Heart left ventricle (tissue), 16 donors: ENCODE data around the gene NLRP6. TPM values are rescaled to one million over a fixed set of nuclear protein-coding genes. Genes with fewer than 3 reads are reported as not detected.

Experiments
- ATAC-seq, 4 donors: fragments of 200-7000 bp; cut with Tn5 transposase; one replicate each; pipeline ENCODE4 v1.9.1; 2020 to 2022; ENCODE audit warnings: moderate library complexity in 4 of 4, mild to moderate bottlenecking in 3 of 4, moderate number of reproducible peaks in 1 of 4
- DNase-seq, 5 donors: peaks; one replicate each; pipeline ENCODE4 v3.0.0-alpha.2; 2020
- H3K27ac ChIP-seq, 12 donors: fragments of 200-600 bp; sonication (generic) in 4 of 12; one replicate each; pipeline versions ENCODE4 v1.5.0 to v1.8.0; 2016 to 2022; ENCODE audit warnings: mild to moderate bottlenecking in 2 of 12
- H3K27me3 ChIP-seq, 9 donors: fragments of 200-600 bp; sonication (generic) in 2 of 9; one replicate each; pipeline versions ENCODE4 v1.5.1 to v1.8.0; 2016 to 2022; ENCODE audit warnings: mild to moderate bottlenecking in 3 of 9
- H3K36me3 ChIP-seq, 9 donors: fragments of 200-600 bp; sonication (generic) in 2 of 9; one replicate each; pipeline versions ENCODE4 v1.5.0 to v1.8.0; 2018 to 2022; ENCODE audit warnings: mild to moderate bottlenecking in 2 of 9
- H3K4me1 ChIP-seq, 12 donors: fragments of 200-600 bp; sonication (generic) in 4 of 12; one replicate each; pipeline versions ENCODE4 v1.5.0 to v1.8.0; 2016 to 2022; ENCODE audit warnings: mild to moderate bottlenecking in 3 of 12
- H3K4me3 ChIP-seq, 12 donors: fragments of 200-600 bp; sonication (generic) in 4 of 12; one replicate each; pipeline versions ENCODE4 v1.5.0 to v1.8.0; 2017 to 2022; ENCODE audit warnings: mild to moderate bottlenecking in 9 of 12, moderate library complexity in 4 of 12
- H3K9me3 ChIP-seq, 12 donors: fragments of 200-600 bp; sonication (generic) in 4 of 12; one replicate each; pipeline versions ENCODE4 v1.5.0 to v1.8.0; 2016 to 2022; ENCODE audit warnings: mild to moderate bottlenecking in 1 of 12
- POLR2A ChIP-seq, 2 donors: fragments of 450-650 bp; IDR thresholded peaks; one replicate each; pipeline ENCODE4 v1.6.1; 2017; ENCODE audit warnings: antibody characterized with exemption in 2 of 2, mild to moderate bottlenecking in 2 of 2, moderate library complexity in 2 of 2
- WGBS, 4 donors: extraction: QIAGEN DNeasy Blood & Tissue Kit in 2 of 4; methylation state at CpG; one replicate each; pipeline versions ENCODE4 v1.1.5 to v1.1.7; 2013 to 2018; 5-methylcytosine and 5-hydroxymethylcytosine counted together
- intact Hi-C, 10 donors: fragments of 100-400 bp; cut with DNase I; formaldehyde crosslinking; loops; one replicate each; pipeline versions ENCODE4 v1.11.1 to v1.14.2; 2022
- polyA plus RNA-seq, 2 donors: library from polyadenylated mRNA; stranded (reverse); fragments of 200-250 nt; gene quantifications; one replicate each; pipeline ENCODE4 v1.2.3, GENCODE V29; 2013
- total RNA-seq, 9 donors: library from RNA; depleted of rRNA in 2 of 9; stranded (reverse); fragments of >200 nt in 2 of 9; fragmentation: NEBNext Ultra II Directional in 3 of 9; extraction: Animal tissue kit (Norgen Biotek cat#: 25700) in 3 of 9; gene quantifications; one replicate each; pipeline versions ENCODE4 v1.1.0 to v1.2.4, GENCODE V29; 2016 to 2023
- TF ChIP-seq, protein P1 (sequence below), 12 donors: fragments of 200-600 bp; sonication (generic) in 4 of 12; IDR thresholded peaks; one replicate each; pipeline versions ENCODE4 v1.5.0 to v1.8.0; 2018 to 2022; ENCODE audit warnings: antibody characterized with exemption in 12 of 12, mild to moderate bottlenecking in 5 of 12
- donor health status: ischemic (EF 13 %, LVEDD 7.1; RV severe dilation, severe dysfunction).
- donor health status: healthy with polysubstance abuse.
- donor health status: DM: no; HTN: yes; CAD: no.
- donor health status: DM: no; HTN: no; CAD: no.
- donor health status: ischemic (EF 25% LVEDD 6.9; RV normal size, moderate dysfunction).
- donor health status: ischemic (EF 25% LVEDD 5.7; RV mildly dilated, moderate dysfunction).
- donor health status: healthy.
- donor health status: DM: yes; HTN: yes; CAD: no.
- donor health status: ischemic (EF 35%, LVEDD 5.7; RV mildly dilated, moderate dysfunction).
- donor health status: nonischemic (EF 11% LVEDD 7.7; RV severe dilation, severe dysfunction).
- donor health status: DM: yes; HTN: yes; CAD: no.
- donor health status: PGD.
- donor health status: ischemic (EF 29% LVEDD 5.4; RV normal size, mild dysfunction).
- donor health status: nonischemic (EF 23%, LVEDD 6.1; RV moderate dilation, normal function).

The NLRP6 gene
- total and polyA plus RNA-seq, 11 donors = 0.09 to 0.20 (median 0.14) TPM; not detected in 6

- Histone ChIP-seq H3K4me3 (no peak overlapping the region), H3K9me3 (no peaks in the 10 kb centered on the region), H3K27me3 (peaks cover 0 to 17% (median 0%) of the 10 kb centered on the region in 9 donors), H3K36me3 (peaks cover 0 to 36% (median 35%) of the 10 kb centered on the region in 9 donors), H3K4me1 (no peaks in the 10 kb centered on the region), H3K27ac (no peak overlapping the region)
- DNase-seq (no peak), ATAC-seq (no peak)
- intact Hi-C loops = loop anchor here in 1 of 10 donors (10.0 kb wide), 1 partner anchor 120 kb away; no protein-coding TSS in a partner anchor
- TF ChIP-seq POLR2A (IDR thresholded peaks at IDR 0.05) = no peak
- TF ChIP-seq, protein P1, sequence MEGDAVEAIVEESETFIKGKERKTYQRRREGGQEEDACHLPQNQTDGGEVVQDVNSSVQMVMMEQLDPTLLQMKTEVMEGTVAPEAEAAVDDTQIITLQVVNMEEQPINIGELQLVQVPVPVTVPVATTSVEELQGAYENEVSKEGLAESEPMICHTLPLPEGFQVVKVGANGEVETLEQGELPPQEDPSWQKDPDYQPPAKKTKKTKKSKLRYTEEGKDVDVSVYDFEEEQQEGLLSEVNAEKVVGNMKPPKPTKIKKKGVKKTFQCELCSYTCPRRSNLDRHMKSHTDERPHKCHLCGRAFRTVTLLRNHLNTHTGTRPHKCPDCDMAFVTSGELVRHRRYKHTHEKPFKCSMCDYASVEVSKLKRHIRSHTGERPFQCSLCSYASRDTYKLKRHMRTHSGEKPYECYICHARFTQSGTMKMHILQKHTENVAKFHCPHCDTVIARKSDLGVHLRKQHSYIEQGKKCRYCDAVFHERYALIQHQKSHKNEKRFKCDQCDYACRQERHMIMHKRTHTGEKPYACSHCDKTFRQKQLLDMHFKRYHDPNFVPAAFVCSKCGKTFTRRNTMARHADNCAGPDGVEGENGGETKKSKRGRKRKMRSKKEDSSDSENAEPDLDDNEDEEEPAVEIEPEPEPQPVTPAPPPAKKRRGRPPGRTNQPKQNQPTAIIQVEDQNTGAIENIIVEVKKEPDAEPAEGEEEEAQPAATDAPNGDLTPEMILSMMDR (IDR thresholded peaks at IDR 0.05) = no peak
- 64 to 67% (median 65%) methylated on average over 3 of the region's 3 CpGs for WGBS, 4 donors
Observed at GRCh38 chr11:255176-255575, 23.0 kb upstream of the NLRP6 start.

DNA sequence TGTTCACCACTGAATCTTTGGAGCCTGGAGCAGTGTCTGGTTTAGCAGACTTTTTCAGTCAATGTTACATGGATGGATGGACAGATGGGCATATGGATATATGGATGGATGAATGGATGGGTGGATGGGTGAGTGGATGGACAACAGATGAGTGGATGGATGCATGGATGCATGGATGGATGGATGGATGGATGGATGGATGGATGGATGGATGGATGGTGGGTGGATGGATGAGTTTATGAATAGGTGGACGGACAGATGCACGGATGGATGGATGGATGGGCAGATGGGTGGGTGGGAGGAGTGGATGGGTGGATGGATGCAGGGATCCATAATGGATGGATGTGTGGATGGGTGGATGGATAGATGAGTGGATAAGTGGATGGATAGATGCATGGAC lies 22.4 kb upstream of the NLRP6 start:
- Histone ChIP-seq H3K4me1 (no peaks in the 10 kb centered on the region), H3K36me3 (peaks cover 0 to 30% (median 28%) of the 10 kb centered on the region in 9 donors), H3K27ac (no peak overlapping the region), H3K27me3 (peaks cover 0 to 17% (median 0%) of the 10 kb centered on the region in 9 donors), H3K9me3 (no peaks in the 10 kb centered on the region), H3K4me3 (no peak overlapping the region)
- intact Hi-C loops = loop anchor here in 1 of 10 donors (10.0 kb wide), 1 partner anchor 119 kb away; no protein-coding TSS in a partner anchor
- ATAC-seq (no peak), DNase-seq (no peak)
- no peak for TF ChIP-seq POLR2A (IDR thresholded peaks at IDR 0.05)
- TF ChIP-seq, protein P1 (IDR thresholded peaks at IDR 0.05) = no peak
- WGBS, 4 donors = 90 to 96% (median 93%) methylated on average over 2 of the region's 2 CpGs

GRCh38 chr11:256952-257737 lies 21.1 kb upstream of the NLRP6 start:
- 75 to 90% (median 78%) methylated on average over 11 to 14 of the region's 14 CpGs for WGBS, 4 donors
- DNase-seq (no peak), ATAC-seq (no peak)
- Histone ChIP-seq H3K27me3 (peaks cover 0 to 17% (median 0%) of the 10 kb centered on the region in 9 donors), H3K27ac (no peak overlapping the region), H3K4me1 (no peaks in the 10 kb centered on the region), H3K9me3 (peaks cover 0 to 3% (median 0%) of the 10 kb centered on the region in 12 donors), H3K4me3 (no peak overlapping the region), H3K36me3 (peaks cover 0 to 17% (median 15%) of the 10 kb centered on the region in 9 donors)
- TF ChIP-seq POLR2A (IDR thresholded peaks at IDR 0.05) = no peak
- TF ChIP-seq, protein P1 (IDR thresholded peaks at IDR 0.05) = no peak
- intact Hi-C loops = loop anchor here in 1 of 10 donors (10.0 kb wide), 1 partner anchor 118 kb away; no protein-coding TSS in a partner anchor

DNA sequence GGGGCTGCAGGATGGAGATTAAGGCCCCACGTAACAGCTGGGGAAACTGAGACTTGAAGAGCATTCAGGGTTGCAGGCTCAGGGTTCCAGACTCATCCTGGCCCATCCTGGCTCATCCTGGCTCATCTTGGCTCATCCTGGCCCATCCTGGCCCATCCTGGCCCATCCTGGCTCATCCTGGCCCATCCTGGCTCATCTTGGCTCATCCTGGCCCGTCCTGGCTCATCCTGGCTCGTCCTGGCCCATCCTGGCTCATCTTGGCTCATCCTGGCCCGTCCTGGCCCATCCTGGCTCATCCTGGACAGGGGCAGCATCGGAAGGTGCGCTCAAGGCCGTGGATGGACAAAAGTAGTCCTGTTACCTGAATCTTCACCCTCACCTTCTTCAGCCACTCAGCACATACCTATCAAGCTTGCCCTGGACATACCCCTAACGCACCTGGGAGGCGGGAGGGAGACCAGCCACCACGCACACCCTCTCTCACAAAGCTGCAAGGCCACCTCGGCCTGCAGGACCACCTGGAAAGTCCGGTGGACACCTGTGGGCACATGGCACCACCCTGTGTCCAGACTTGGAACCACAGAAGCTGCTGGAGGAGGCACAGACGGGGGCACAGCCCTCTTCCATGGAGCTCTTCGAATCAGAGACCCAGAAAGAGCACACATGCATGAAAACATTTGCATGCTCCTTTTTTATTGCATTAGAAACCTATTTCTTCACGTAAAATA lies 20.3 kb upstream of the NLRP6 start:
- no peak for DNase-seq
- Histone ChIP-seq H3K9me3 (peaks cover 0 to 3% (median 0%) of the 10 kb centered on the region in 12 donors), H3K4me1 (no peaks in the 10 kb centered on the region), H3K27me3 (peaks cover 0 to 17% (median 0%) of the 10 kb centered on the region in 9 donors), H3K36me3 (peaks cover 0 to 9% (median 7%) of the 10 kb centered on the region in 9 donors), H3K27ac (no peak overlapping the region), H3K4me3 (no peak overlapping the region)
- no peak for ATAC-seq
- TF ChIP-seq, protein P1 (IDR thresholded peaks at IDR 0.05) = no peak
- no peak for TF ChIP-seq POLR2A (IDR thresholded peaks at IDR 0.05)
- WGBS, 4 donors = 69 to 83% (median 78%) methylated on average over 12 to 15 of the region's 15 CpGs
- intact Hi-C loops = loop anchor here in 1 of 10 donors (10.0 kb wide), 1 partner anchor 117 kb away; no protein-coding TSS in a partner anchor
